DMS114 treated with DMSO at 0.1 percent for 48 hours (cell line): ENCODE measurements around the gene FYB1.
"Not testable (repeated sequence)": the region's sequence is repeated elsewhere in the genome, so short reads cannot be mapped to it uniquely, and the experiment has no call there.

Experiments
- DNase-seq: peaks from one replicate; lab custom pipeline; 2025; ENCODE audit not compliant: unreplicated experiment; lab: John Stamatoyannopoulos, UW

FYB1 gene

GRCh38 chr5:39219437-39219836 lies at the start of gene FYB1:
FYB1 (minus strand) TSS chr5:39219563; CDS start chr5:39202960, 16,603 bp downstream.
- no peak for DNase-seq

- no peak for DNase-seq
Measured at GRCh38 chr5:39267186-39267585, 47.8 kb upstream of the FYB1 start.

GRCh38 chr5:39266442-39266841 lies 47.1 kb upstream of the FYB1 start:
- no peak for DNase-seq

- no peak for DNase-seq
Measured at GRCh38 chr5:39264528-39264927, 45.2 kb upstream of the FYB1 start.

GRCh38 chr5:39262981-39263380 lies 43.6 kb upstream of the FYB1 start:
- DNase-seq, result no peak

- DNase-seq, result no peak
Measured at GRCh38 chr5:39260095-39260494, 40.7 kb upstream of the FYB1 start.

GRCh38 chr5:39257554-39257953 lies 38.2 kb upstream of the FYB1 start:
- DNase-seq, result no peak

GRCh38 chr5:39256477-39257235 lies 37.3 kb upstream of the FYB1 start:
- no peak for DNase-seq

GRCh38 chr5:39255406-39255805 lies 36.0 kb upstream of the FYB1 start:
- DNase-seq, result no peak

- DNase-seq, result no peak
Measured at GRCh38 chr5:39254671-39255070, 35.3 kb upstream of the FYB1 start.

- no peak for DNase-seq
Measured at GRCh38 chr5:39253196-39253595, 33.8 kb upstream of the FYB1 start.

- DNase-seq, result no peak
Measured at GRCh38 chr5:39249564-39250274, 30.4 kb upstream of the FYB1 start.

GRCh38 chr5:39249069-39249468 lies 29.7 kb upstream of the FYB1 start:
- DNase-seq, result no peak

GRCh38 chr5:39240750-39241149 lies 21.4 kb upstream of the FYB1 start:
- no peak for DNase-seq

GRCh38 chr5:39238366-39239105 lies 19.2 kb upstream of the FYB1 start:
- no peak for DNase-seq

GRCh38 chr5:39236718-39237117 lies 17.4 kb upstream of the FYB1 start:
- DNase-seq, result no peak

GRCh38 chr5:39235648-39236047 lies 16.3 kb upstream of the FYB1 start:
- DNase-seq, result no peak

GRCh38 chr5:39234494-39234893 lies 15.1 kb upstream of the FYB1 start:
- DNase-seq, result not testable (repeated sequence)

- DNase-seq, result no peak
Measured at GRCh38 chr5:39233783-39234182, 14.4 kb upstream of the FYB1 start.

GRCh38 chr5:39231705-39232525 lies 12.6 kb upstream of the FYB1 start:
- DNase-seq, result no peak

- no peak for DNase-seq
Measured at GRCh38 chr5:39228596-39228995, 9.2 kb upstream of the FYB1 start.
